Skin epidermis (tissue), 12 donors: ENCODE results near the gene FNBP1.
"Not testable (repeated sequence)": the region's sequence is repeated elsewhere in the genome, so short reads cannot be mapped to it uniquely, and the experiment has no call there.

Experiments used
- H3K27ac ChIP-seq, 21 experiments: fragments of 200-600 bp; sonication (generic) in 11 of 21; one replicate each; pipeline ENCODE4 v1.5.0; 2020; ENCODE audit warnings: mild to moderate bottlenecking in 3 of 21, inconsistent platforms in 2 of 21, moderate library complexity in 2 of 21
- H3K4me3 ChIP-seq, 7 experiments: fragments of 200-600 bp; sonication (generic) in 2 of 7; one replicate each; pipeline ENCODE4 v1.5.0; 2020; ENCODE audit warnings: inconsistent platforms in 2 of 7, mild to moderate bottlenecking in 2 of 7, moderate library complexity in 1 of 7

Gene FNBP1

DNA sequence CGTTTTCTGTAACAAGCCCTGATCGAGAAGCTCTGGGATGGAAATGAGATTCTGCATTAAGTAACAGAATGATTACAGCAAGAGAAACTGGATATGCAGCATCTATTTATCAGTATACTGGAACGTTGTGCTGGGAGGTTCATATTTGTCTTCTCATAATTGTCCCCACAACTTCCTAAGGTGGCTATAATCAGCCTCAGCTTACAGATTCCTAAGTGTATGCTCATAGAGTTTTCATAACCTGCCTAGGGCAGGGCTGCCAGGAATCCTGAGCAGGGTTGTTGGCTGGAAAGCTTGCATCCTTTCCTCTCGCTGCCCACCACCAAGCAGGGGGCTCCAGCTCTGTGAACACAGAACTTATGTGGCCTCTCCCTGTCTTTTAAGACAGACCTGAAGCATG is 70.2 kb downstream of the FNBP1 start:
- Histone ChIP-seq H3K27ac (no peak overlapping the region), H3K4me3 (no peak overlapping the region)

DNA sequence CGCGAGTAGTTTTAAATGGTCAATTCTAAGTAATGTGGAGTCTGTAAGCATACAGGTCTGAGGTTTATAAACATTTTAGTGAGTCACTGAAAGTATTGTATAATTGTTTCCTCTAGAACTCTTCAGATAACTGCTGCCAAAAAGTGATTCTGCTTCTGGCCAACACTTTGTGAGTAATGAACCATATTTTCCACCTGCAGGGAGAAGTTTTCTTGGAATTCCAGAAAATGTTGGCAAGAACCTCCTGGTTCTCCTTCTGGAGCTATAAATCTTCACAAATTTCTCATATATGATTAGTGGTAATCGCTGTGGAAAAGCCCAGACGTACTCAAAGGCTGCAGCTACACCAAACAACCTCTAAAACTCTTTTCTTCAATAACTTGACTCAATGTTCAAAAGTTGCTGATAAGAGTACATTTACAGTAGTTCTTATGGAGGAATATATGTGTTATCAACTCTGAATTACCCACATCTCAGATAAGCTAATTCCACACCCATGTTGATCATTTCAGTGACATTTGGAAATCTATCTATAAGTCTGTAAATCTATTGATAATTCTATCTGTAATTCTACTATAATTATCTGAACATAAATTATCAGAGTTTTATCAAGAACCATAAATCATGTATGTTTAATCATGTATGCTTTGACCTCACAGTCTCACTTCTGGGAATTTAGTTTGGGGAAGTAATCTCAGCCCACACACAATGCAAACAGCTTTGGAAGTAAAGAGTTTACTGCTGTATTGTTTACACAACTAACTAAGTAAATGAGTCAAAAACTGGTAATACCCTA is 74.1 kb downstream of the FNBP1 start:
- Histone ChIP-seq H3K27ac (peak overlapping the region in 9 of 21 experiments; percentile 1 to 69 (median 37)), H3K4me3 (no peak overlapping the region)

DNA sequence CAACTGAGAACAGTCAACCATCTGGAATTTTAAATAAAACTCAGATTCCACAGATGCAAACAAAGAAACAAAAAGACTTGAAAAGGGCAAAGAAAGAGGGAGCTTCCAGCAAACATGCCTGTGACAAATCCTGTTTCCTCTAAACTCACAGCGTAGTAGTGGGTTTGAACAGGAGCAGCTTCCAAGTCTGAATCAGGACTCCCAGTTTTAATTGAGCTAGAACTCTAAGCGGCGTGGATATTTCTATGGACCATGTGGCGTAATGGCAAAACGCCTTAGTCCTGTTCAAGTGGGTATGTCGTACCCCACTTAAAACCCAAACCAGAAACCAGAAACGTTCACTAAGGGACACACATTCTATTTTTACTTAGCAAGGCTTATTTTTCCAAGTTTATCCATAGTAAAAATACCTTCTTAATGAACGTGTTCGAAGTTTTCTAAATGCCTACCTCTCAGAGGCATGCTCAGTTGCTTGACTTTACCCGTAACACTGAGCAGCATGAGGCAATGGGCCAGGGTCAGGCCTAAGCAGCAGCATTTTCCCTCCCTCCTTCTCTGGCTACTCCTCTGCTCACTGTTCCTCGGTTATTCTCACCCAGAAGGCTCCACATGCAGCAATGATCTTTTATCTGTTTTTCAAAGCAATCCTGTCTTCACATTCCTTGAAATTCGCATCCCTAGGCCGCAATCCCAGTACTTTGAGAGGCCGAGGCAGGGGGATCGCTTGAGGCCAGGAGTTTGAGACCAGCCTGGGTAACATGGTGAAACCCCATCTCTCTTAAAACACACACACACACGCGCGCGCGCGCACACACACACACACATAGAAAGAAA is 77.9 kb downstream of the FNBP1 start:
- Histone ChIP-seq H3K4me3 (no peak overlapping the region), H3K27ac (peak overlapping the region in 19 of 21 experiments; percentile 43 to 93 (median 69))

DNA sequence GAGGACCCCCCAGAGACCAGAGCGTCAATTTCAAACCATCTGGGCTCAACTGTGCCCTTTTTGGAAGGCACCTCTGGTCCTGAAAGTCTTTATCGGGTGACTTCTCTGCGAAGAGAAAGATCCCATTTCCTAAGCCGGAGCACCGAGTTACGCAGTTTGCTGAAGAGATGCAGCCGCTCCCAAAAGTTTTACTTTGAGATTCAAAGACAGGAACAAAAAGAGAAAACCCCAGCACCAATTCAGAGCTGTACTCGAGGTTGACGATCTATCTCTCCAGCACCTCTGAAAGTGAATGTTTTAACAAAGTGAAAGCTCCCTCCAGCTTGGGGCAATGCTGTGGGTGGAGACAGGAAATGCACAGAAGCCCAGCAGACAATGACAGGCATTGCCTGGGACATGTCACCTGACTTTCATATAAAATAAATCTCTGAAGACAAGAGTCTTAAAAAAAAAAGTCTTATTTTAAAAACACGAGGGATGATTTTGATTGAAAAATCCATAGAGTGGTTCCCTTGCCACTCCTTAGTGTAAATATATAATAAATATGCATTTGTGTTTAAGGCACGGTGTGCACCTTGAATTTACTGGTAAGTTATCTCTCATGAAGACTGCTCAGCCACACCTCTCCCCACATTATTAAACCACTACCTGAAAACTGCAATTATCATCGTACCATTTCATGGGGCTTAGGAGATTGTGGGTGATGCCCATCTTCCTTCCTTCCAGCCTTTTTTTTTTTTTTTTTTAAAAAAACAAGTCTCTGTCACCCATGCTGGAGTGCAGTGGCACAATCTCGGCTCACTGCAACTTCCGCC is 79.9 kb downstream of the FNBP1 start:
- Histone ChIP-seq H3K4me3 (peak overlapping the region; percentile 14 to 51 (median 27)), H3K27ac (peak overlapping the region; percentile 55 to 93 (median 86))

DNA sequence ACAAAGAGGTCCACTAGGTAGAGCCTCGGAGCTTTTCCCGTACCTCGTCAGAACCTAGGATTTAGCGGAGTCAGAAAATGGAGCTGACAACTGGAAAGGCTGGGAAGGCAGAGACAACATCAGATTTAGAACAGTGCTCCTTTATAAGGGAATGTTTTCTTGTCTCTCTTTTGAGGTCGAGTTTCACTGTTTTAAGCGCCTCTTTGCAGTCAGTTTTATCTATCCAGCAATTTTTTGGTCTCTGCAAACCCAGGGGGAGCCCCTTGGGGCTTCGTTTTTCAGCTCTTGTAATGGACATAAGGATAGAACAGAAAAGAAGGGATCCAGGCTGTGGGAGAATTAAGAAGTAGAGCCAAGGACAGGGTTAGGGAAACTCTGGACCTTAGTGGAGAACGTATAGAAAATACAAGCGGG is 80.5 kb downstream of the FNBP1 start:
- peak overlapping the region; percentile 14 to 51 (median 27) for H3K4me3 ChIP-seq

DNA sequence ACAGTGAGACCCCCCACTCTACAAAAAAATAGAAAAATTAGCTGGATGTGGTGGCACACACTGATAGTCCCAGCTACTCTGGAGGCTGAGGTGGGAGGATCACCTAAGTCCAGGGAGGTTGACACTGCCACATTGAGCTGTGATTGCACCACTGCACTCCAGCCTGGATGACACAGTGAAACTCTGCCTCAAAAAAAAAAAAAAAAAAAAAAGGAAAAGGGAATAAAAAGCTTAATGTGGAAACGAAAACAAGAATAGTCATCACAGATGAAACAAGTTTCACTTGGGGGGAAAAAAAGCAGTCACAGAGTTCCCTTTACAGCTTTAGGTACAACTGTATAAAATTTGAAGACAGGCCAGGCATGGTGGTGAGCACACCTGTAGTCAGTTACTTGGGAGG is 84.2 kb downstream of the FNBP1 start:
- peak overlapping the region in 1 of 21 experiments; percentile 84 for H3K27ac ChIP-seq

More for the DNA sequence above, 80.5 kb downstream of the FNBP1 start:
- peak overlapping the region; percentile 55 to 93 (median 86) for H3K27ac ChIP-seq

DNA sequence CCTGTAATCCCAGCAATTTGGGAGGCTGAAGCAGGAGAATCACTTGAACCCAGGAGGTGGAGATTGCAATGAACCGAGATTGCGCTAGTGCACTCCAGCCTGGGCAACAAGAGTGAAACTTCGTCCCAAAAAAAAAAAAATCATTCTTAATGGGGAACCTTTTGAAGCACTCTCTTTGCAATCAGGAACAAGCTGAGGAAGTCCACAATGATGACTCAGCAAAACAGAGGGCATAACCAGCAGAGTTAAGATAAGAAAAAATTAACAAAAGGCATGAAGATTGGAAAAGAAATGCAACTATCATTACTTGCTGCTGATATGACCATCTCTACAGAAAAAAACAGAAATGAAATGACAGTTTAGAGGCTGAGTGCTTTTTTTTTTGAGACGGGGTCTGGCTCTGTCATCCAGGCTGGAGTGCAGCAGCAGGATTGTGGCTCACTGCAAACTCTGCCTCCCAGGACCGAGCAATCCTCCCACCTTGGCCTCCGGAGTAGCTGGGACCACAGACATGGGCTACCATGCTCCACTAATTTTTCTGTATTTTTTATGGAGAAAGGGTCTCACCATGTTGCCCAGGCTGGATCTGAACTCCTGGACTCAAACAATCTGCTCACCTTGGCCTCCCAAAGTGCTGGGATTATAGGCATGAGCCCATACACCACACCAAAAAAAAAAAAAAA is 88.0 kb downstream of the FNBP1 start:
- H3K27ac ChIP-seq: peak overlapping the region in 9 of 21 experiments; percentile 29 to 73 (median 51)
- H3K4me3 ChIP-seq: no peak overlapping the region

More for the DNA sequence above, 84.2 kb downstream of the FNBP1 start:
- H3K4me3 ChIP-seq: no peak overlapping the region

DNA sequence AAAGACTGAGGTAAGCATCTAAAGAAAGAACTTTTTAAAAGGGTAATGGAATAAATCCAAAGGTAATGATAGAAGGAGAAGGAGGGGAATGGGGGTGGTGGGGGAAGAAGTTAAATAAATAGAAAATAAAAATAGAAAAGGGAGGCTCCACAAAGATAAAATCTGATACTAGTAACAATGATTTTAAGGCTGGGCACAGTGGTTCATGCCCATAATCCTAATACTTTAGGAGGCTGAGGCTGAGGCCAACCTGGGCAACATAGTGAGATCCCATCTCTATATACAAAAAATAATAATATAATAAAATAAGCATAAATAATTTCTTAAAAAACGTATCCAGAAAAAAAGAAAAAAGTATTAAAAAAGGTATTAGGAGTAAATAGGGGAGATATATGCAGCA is 89.3 kb downstream of the FNBP1 start:
- no peak overlapping the region for H3K4me3 ChIP-seq
- H3K27ac ChIP-seq: no peak overlapping the region

DNA sequence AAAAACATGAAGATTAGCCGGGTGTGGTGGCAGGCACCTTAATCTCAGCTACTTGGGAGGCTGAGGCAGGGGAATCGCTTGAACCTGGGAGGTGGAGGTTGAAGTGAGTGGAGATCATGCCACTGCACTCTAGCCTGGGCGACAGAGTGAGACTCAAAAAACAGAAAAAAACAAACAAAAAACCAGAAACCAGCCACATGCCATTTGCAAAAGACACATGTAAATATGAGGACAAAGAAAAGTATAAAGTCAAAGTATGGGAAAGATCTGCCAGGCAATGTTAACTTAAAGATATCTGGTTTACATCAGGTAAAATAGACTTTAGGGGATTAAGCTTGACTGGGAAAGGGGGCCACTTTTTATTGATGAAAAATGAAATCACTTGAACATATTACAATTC is 90.7 kb downstream of the FNBP1 start:
- no peak overlapping the region for H3K27ac ChIP-seq
- H3K4me3 ChIP-seq: no peak overlapping the region

DNA sequence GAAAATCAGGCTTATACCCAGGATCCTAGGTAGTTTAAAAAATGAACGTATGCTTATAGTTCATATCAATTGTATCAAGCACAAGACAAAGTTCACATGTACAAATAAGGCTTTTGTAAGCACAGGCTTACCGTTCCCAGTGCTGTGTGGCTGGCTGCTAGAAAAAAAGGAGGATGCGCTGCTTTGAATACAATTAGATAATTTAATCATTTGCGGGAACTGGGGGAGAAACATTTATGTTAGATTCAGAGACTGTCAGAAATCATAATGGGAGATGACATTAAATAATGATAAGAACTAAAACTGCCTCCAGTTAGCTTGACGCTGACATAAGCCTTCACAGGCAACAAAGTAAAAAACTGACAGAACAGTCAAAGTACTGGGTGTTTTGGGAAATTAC is 93.2 kb downstream of the FNBP1 start:
- no peak overlapping the region for H3K4me3 ChIP-seq
- peak overlapping the region in 5 of 21 experiments; percentile 8 to 33 (median 31) for H3K27ac ChIP-seq

DNA sequence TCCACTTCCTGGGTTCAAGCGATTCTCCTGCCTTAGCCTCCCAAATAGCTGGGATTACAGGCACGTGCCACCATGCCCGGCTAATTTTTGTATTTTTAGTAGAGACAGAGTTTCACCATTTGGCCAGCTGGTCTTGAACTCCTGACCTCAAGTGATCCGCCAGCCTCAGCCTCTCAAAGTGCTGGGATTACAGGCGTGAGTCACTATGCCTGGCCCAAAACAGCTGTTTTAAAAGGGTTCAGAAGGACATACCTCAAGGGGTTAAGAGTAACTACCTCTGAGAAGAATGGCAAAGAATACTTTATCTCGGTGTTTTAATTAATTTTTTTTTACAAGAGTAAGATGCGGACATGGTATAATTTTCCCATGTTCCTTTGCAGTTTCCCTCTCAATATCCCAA is 94.4 kb downstream of the FNBP1 start:
- H3K27ac ChIP-seq: peak overlapping the region in 1 of 21 experiments; percentile 33
- not testable (repeated sequence) for H3K4me3 ChIP-seq

DNA sequence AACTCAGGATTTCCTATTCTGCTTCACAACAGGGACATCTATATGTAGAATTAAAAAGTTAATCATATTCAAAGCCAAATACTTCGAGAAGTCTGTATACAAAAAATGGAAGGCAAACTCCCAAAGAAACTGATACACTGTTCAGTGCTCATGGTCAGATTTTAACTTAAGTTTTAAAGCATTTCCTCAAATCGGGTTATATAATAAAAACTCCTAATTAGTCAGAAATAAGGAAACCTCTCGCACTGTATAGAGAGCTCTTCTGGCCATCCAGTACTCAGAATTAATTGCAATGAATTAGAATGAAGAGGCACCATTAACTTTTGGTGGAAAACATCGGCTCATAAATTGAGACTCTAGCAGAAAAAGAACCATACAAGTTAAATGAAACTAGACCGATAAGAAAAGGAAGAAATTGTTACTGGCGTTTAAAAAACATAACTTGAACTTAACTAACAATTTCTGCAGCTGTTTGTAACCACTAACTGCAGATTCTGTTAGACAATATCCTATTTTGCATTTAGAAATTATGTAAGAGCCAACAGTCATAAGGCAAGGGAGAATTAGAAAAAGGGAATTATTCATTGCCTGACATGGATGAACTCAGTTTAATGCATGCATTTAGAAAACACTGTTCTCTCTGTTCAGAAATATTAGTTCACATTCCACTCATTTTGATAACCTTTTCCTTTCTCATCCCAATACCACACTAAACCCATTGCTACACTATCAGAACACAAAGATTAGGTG is 96.6 kb downstream of the FNBP1 start:
- peak overlapping the region in 18 of 21 experiments; percentile 13 to 91 (median 66) for H3K27ac ChIP-seq
- H3K4me3 ChIP-seq: no peak overlapping the region

DNA sequence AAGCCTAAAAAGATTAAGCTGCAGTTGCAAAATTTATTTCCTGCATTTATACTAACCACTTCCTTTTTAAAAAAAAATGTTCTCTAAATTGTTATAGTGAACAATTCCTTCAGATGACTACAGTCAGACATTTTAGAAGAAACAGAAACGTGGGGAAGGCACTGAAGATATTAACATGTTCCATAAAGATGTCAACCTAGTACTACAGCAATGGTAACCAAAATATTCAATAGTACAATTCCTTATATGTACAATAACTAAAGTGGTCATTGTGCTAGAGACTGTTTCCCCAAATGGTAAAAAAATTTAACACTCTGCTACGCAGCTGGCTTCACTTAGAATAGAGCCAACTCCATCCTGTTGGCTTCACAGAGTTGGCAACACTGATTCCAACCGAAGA is 97.7 kb downstream of the FNBP1 start:
- peak overlapping the region in 17 of 21 experiments; percentile 45 to 91 (median 66) for H3K27ac ChIP-seq
- no peak overlapping the region for H3K4me3 ChIP-seq

DNA sequence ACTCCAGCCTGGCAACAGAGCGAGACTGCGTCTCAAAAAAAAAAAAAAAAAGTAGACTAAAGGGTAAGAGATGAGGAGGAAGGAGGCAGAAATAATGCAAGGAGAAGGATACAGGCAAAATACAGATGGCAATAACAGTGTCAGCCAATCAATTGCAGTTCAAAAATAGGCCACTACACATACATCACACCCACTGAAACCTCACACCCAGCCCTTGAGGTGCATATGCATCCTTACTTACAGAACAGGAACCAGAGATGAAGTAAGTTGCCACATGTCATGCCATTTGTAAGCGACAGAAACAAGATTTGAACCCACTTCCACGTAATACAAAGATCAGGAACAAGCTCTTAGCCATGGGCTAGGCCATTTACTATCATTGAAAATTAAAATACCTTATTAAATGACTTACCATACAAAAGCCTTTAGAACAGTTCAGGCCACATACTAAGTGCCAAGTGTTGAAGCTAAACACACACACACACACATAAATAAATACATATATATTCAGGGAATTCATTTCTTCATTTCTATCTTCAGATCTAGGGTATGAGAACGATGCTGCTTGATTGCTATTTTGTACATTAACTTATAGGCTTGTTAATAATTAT is 98.4 kb downstream of the FNBP1 start:
- Histone ChIP-seq H3K4me3 (no peak overlapping the region), H3K27ac (peak overlapping the region in 18 of 21 experiments; percentile 0 to 91 (median 66))

DNA sequence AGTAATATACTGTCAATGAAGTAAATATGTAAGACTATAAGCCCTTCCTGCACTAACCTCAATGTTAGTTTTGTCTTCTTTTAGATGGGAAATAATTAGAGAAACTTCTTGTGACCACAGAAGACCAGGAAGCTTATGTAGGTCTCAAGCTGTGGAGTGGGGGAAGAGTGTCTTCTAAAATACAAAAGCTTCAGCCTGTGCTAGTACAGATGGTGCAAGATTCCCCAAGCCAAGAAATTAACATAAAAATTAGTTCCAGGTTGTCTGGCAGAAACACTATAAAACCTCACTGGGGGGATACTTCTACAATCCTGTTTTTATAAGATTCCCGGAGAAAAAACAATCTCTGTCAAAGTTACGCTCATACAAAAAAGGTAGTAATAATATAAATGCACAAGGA is 103.6 kb downstream of the FNBP1 start:
- Histone ChIP-seq H3K4me3 (no peak overlapping the region), H3K27ac (peak overlapping the region in 11 of 21 experiments; percentile 31 to 84 (median 69))

DNA sequence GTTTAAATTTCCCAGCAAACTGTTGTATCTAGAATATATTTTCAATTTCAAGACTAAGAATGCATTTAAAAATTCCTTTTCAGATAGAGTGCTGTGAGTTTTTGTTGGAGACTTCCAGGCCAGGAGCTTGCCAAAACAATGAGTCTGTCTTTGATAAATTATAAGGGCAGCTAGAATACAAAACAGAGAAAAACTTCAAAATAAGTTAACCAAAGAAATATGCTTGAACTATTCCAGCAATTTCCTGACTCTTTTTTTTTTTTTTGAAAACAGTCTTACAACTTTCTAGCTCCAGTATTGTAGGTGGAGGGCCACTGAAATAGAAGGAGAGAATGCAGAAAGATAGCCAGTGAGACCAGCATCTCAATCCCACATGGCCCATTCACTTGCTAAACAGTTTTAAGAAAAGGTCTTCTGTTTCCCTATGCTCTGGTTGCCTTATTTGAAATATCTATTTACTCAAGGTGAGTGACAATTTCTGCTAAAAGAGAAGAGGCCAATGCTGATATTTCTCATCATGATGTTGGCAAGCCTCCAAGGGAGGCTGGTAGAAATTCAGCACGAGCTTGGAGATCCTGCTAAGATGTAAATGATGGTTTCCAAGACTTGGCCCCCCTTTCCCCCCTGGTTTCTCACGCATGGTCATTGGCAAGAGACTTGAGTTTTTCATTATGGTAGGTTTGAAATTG is 104.6 kb downstream of the FNBP1 start:
- no peak overlapping the region for H3K4me3 ChIP-seq
- H3K27ac ChIP-seq: peak overlapping the region in 17 of 21 experiments; percentile 7 to 84 (median 54)

DNA sequence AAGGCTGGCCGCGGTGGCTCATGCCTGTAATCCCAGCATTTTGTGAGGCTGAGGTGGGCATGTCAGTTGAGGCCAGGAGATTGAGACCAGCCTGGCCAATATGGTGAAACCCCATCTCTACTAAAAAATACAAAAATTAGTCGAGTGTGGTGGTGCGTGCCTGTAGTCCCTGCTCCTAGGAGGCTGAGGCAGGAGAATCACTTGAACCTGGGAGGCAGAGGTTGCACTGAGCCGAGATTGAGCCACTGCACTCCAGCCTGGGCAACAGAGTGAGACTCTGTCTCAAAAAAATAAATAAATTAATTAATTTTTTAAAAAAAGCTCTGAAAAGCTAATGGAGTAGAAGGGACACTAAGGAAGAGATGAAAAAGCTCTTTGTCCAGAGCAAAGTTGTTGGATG is 105.1 kb downstream of the FNBP1 start:
- peak overlapping the region in 17 of 21 experiments; percentile 7 to 84 (median 43) for H3K27ac ChIP-seq
- not testable (repeated sequence) for H3K4me3 ChIP-seq
